ENCODE results near the gene TNS2. TPM values are rescaled to one million over a fixed set of nuclear protein-coding genes. Genes with fewer than 3 reads are reported as not detected.

Gene TNS2
- total and polyA plus RNA-seq, 2 experiments from 2014 or later = 1.8 to 6.9 TPM

DNA sequence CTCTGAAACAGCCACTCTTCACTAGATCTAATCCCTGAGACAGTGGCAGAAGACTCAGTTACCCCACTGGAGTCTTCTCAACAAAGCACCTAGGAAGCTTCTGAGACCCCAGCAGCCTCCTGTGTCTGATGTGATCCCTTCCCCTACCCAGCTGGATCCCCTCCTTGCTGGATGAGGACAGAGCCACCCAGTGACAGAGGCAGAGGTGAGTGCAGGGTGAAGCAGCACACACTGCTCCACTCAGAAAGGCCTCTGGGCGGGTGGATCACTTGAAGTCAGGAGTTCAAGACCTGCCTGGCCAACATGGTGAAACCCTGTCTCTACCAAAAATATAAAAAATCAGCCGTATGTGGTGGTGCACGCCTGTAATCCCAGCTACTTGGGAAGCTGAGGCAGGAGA, 26.6 kb downstream of the TNS2 start:
- H3K36me3 Mint-ChIP-seq (ENCODE audit: low read depth) = peaks cover 11% of the 10 kb centered on the region
- no peaks in the 10 kb centered on the region for H3K9me3 Mint-ChIP-seq
- Histone ChIP-seq H3K27ac (ENCODE audit: low read depth) (no peak overlapping the region), H2AFZ (no peak overlapping the region), H3K27me3 (ENCODE audit: insufficient read depth) (peaks cover 15% of the 10 kb centered on the region), H4K20me1 (replicated peaks; ENCODE audit: insufficient read depth) (no peaks in the 10 kb centered on the region), H3K4me1 (ENCODE audit: insufficient read depth) (peaks cover 17% of the 10 kb centered on the region), H3K9me2 (ENCODE audit: insufficient read depth) (no peaks in the 10 kb centered on the region), H3K36me3 (ENCODE audit: insufficient read depth) (no peaks in the 10 kb centered on the region), H3K79me2 (replicated peaks; ENCODE audit: insufficient read depth) (no peaks in the 10 kb centered on the region), H3K4me2 (no peak overlapping the region), H3F3A (replicated peaks; ENCODE audit: low read depth) (peaks cover 16% of the 10 kb centered on the region; the same call in 1 of the 2 replicates), H3K4me3 (no peak overlapping the region)
- DNase-seq (ENCODE audit: low spot score) = no peak
- ATAC-seq = no peak
- TF ChIP-seq, protein P1, sequence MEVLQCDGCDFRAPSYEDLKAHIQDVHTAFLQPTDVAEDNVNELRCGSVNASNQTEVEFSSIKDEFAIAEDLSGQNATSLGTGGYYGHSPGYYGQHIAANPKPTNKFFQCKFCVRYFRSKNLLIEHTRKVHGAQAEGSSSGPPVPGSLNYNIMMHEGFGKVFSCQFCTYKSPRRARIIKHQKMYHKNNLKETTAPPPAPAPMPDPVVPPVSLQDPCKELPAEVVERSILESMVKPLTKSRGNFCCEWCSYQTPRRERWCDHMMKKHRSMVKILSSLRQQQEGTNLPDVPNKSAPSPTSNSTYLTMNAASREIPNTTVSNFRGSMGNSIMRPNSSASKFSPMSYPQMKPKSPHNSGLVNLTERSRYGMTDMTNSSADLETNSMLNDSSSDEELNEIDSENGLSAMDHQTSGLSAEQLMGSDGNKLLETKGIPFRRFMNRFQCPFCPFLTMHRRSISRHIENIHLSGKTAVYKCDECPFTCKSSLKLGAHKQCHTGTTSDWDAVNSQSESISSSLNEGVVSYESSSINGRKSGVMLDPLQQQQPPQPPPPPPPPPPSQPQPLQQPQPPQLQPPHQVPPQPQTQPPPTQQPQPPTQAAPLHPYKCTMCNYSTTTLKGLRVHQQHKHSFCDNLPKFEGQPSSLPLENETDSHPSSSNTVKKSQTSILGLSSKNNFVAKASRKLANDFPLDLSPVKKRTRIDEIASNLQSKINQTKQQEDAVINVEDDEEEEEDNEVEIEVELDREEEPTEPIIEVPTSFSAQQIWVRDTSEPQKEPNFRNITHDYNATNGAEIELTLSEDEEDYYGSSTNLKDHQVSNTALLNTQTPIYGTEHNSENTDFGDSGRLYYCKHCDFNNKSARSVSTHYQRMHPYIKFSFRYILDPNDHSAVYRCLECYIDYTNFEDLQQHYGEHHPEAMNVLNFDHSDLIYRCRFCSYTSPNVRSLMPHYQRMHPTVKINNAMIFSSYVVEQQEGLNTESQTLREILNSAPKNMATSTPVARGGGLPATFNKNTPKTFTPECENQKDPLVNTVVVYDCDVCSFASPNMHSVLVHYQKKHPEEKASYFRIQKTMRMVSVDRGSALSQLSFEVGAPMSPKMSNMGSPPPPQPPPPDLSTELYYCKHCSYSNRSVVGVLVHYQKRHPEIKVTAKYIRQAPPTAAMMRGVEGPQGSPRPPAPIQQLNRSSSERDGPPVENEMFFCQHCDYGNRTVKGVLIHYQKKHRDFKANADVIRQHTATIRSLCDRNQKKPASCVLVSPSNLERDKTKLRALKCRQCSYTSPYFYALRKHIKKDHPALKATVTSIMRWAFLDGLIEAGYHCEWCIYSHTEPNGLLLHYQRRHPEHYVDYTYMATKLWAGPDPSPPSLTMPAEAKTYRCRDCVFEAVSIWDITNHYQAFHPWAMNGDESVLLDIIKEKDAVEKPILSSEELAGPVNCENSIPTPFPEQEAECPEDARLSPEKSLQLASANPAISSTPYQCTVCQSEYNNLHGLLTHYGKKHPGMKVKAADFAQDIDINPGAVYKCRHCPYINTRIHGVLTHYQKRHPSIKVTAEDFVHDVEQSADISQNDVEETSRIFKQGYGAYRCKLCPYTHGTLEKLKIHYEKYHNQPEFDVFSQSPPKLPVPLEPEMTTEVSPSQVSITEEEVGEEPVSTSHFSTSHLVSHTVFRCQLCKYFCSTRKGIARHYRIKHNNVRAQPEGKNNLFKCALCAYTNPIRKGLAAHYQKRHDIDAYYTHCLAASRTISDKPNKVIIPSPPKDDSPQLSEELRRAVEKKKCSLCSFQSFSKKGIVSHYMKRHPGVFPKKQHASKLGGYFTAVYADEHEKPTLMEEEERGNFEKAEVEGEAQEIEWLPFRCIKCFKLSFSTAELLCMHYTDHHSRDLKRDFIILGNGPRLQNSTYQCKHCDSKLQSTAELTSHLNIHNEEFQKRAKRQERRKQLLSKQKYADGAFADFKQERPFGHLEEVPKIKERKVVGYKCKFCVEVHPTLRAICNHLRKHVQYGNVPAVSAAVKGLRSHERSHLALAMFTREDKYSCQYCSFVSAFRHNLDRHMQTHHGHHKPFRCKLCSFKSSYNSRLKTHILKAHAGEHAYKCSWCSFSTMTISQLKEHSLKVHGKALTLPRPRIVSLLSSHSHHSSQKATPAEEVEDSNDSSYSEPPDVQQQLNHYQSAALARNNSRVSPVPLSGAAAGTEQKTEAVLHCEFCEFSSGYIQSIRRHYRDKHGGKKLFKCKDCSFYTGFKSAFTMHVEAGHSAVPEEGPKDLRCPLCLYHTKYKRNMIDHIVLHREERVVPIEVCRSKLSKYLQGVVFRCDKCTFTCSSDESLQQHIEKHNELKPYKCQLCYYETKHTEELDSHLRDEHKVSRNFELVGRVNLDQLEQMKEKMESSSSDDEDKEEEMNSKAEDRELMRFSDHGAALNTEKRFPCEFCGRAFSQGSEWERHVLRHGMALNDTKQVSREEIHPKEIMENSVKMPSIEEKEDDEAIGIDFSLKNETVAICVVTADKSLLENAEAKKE (CRISPR knock-in tag; IDR thresholded peaks at IDR 0.05) = no peak
- TF ChIP-seq CREB1 (CRISPR knock-in tag; IDR thresholded peaks at IDR 0.05; ENCODE audit: low read depth) (no peak), NANOG (IDR thresholded peaks at IDR 0.05; ENCODE audit: borderline replicate concordance) (no peak), ZNF331 (CRISPR knock-in tag; IDR thresholded peaks at IDR 0.05; ENCODE audit: low read depth) (no peak), ZNF114 (CRISPR knock-in tag; IDR thresholded peaks at IDR 0.05) (no peak), EZH2 (IDR thresholded peaks at IDR 0.05; ENCODE audit: low read depth, unreplicated experiment) (no peak), STAT1 (IDR thresholded peaks at IDR 0.05; ENCODE audit: unreplicated experiment) (no peak)
- TF ChIP-seq, protein P2, sequence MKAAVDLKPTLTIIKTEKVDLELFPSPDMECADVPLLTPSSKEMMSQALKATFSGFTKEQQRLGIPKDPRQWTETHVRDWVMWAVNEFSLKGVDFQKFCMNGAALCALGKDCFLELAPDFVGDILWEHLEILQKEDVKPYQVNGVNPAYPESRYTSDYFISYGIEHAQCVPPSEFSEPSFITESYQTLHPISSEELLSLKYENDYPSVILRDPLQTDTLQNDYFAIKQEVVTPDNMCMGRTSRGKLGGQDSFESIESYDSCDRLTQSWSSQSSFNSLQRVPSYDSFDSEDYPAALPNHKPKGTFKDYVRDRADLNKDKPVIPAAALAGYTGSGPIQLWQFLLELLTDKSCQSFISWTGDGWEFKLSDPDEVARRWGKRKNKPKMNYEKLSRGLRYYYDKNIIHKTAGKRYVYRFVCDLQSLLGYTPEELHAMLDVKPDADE (IDR thresholded peaks at IDR 0.05) = no peak
- TF ChIP-seq, protein P3, sequence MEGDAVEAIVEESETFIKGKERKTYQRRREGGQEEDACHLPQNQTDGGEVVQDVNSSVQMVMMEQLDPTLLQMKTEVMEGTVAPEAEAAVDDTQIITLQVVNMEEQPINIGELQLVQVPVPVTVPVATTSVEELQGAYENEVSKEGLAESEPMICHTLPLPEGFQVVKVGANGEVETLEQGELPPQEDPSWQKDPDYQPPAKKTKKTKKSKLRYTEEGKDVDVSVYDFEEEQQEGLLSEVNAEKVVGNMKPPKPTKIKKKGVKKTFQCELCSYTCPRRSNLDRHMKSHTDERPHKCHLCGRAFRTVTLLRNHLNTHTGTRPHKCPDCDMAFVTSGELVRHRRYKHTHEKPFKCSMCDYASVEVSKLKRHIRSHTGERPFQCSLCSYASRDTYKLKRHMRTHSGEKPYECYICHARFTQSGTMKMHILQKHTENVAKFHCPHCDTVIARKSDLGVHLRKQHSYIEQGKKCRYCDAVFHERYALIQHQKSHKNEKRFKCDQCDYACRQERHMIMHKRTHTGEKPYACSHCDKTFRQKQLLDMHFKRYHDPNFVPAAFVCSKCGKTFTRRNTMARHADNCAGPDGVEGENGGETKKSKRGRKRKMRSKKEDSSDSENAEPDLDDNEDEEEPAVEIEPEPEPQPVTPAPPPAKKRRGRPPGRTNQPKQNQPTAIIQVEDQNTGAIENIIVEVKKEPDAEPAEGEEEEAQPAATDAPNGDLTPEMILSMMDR (conservative IDR thresholded peaks at IDR 0.05; ENCODE audit: low read depth in 2 of 2) = no peak
- H3K27me3 Mint-ChIP-seq (ENCODE audit: insufficient read depth, low read depth, poor library complexity) = peaks cover 17% of the 10 kb centered on the region
- H3K4me1 Mint-ChIP-seq = peaks cover 24% of the 10 kb centered on the region
- no peak overlapping the region for H3K4me3 Mint-ChIP-seq
- no peak overlapping the region for H3K27ac Mint-ChIP-seq

Data from GM23338 (cell line).